H9 (cell line): ENCODE results near the gene CSMD2. TPM values are rescaled to one million over a fixed set of nuclear protein-coding genes. Genes with fewer than 3 reads are reported as not detected.

Experiments
- DNase-seq: peaks from one replicate; pipeline ENCODE4 v3.0.0-alpha.2; 2017
- H2AFZ ChIP-seq: one replicate; pipeline ENCODE4 v1.6.1; 2013; ENCODE audit warnings: mild to moderate bottlenecking, low read length, control low read depth, moderate library complexity
- H2AK5ac ChIP-seq: 2 replicates; pipeline ENCODE4 v1.6.1; 2013; ENCODE audit warnings: low read length, control low read depth, mixed read lengths; ENCODE audit not compliant: insufficient read length
- H2BK120ac ChIP-seq: one replicate; pipeline ENCODE4 v1.6.1; 2013; ENCODE audit warnings: low read depth, mild to moderate bottlenecking, low read length, control low read depth, inconsistent platforms; ENCODE audit not compliant: poor library complexity, severe bottlenecking
- H2BK12ac ChIP-seq: 2 replicates; pipeline ENCODE4 v1.6.1; 2013; ENCODE audit warnings: low read length, control low read depth, mixed read lengths, low read depth; ENCODE audit not compliant: insufficient read length
- H2BK15ac ChIP-seq: 2 replicates; pipeline ENCODE4 v1.6.1; 2013; ENCODE audit warnings: low read depth, low read length, control low read depth
- H2BK20ac ChIP-seq: one replicate; pipeline ENCODE4 v1.6.1; 2013; ENCODE audit warnings: low read depth, mild to moderate bottlenecking, low read length, control low read depth, inconsistent platforms; ENCODE audit not compliant: poor library complexity, severe bottlenecking
- H2BK5ac ChIP-seq: 2 replicates; pipeline ENCODE4 v1.6.1; 2013; ENCODE audit warnings: low read length, control low read depth, mixed read lengths; ENCODE audit not compliant: insufficient read length
- H3K14ac ChIP-seq: 2 replicates; pipeline ENCODE4 v1.6.1; 2013; ENCODE audit warnings: low read length, control low read depth; ENCODE audit not compliant: insufficient read depth
- H3K18ac ChIP-seq: 2 replicates; pipeline ENCODE4 v1.6.1; 2013; ENCODE audit warnings: low read depth, mild to moderate bottlenecking, mixed read lengths, low read length, control low read depth; ENCODE audit not compliant: insufficient read length
- H3K23ac ChIP-seq: 2 replicates; pipeline ENCODE4 v1.6.1; 2013; ENCODE audit warnings: low read length, control low read depth, mixed read lengths, low read depth; ENCODE audit not compliant: insufficient read length
- H3K23me2 ChIP-seq: 2 replicates; pipeline ENCODE4 v1.6.1; 2013; ENCODE audit warnings: low read depth, mild to moderate bottlenecking, mixed read lengths, low read length, control low read depth; ENCODE audit not compliant: insufficient read length, poor library complexity, severe bottlenecking
- H3K27ac ChIP-seq: 2 replicates; pipeline ENCODE4 v1.5.1; 2013; ENCODE audit warnings: low read length, control low read depth, mixed read lengths, low read depth; ENCODE audit not compliant: insufficient read length
- H3K27me3 ChIP-seq: 2 replicates; pipeline ENCODE4 v1.6.1; 2013; ENCODE audit warnings: low read length, control low read depth, inconsistent platforms; ENCODE audit not compliant: insufficient read depth
- H3K4ac ChIP-seq: 2 replicates; pipeline ENCODE4 v1.6.1; 2013; ENCODE audit warnings: low read depth, mild to moderate bottlenecking, control low read depth, inconsistent platforms, low read length, moderate library complexity
- H3K4me1 ChIP-seq: 2 replicates; pipeline ENCODE4 v1.6.1; 2013; ENCODE audit warnings: low read length, control low read depth, inconsistent platforms; ENCODE audit not compliant: insufficient read depth
- H3K4me2 ChIP-seq: 2 replicates; pipeline ENCODE4 v1.6.1; 2013; ENCODE audit warnings: low read length, control low read depth, mixed read lengths; ENCODE audit not compliant: insufficient read length, insufficient read depth
- H3K56ac ChIP-seq: 2 replicates; pipeline ENCODE4 v1.6.1; 2013; ENCODE audit warnings: low read depth, mild to moderate bottlenecking, mixed read lengths, low read length, control low read depth; ENCODE audit not compliant: insufficient read length
- H3K79me1 ChIP-seq: 2 replicates; pipeline ENCODE4 v1.6.1; 2013; ENCODE audit warnings: low read depth, mild to moderate bottlenecking, moderate library complexity, low read length, control low read depth, inconsistent platforms; ENCODE audit not compliant: insufficient read depth, poor library complexity, severe bottlenecking
- H3K79me2 ChIP-seq: 2 replicates; pipeline ENCODE4 v1.6.1; 2013; ENCODE audit warnings: low read length, control low read depth, inconsistent platforms; ENCODE audit not compliant: insufficient read depth
- H3K9ac ChIP-seq: 2 replicates; pipeline ENCODE4 v1.6.1; 2013; ENCODE audit warnings: low read length, control low read depth, mixed read lengths; ENCODE audit not compliant: insufficient read length; ENCODE audit errors: extremely low read depth
- H3K9me3 ChIP-seq: one replicate; pipeline ENCODE4 v1.6.1; 2013; ENCODE audit warnings: low read depth, low read length, inconsistent platforms; ENCODE audit not compliant: control insufficient read depth
- H3T11ph ChIP-seq: one replicate; pipeline ENCODE4 v1.6.1; 2013; ENCODE audit warnings: mild to moderate bottlenecking, low read length, control low read depth, inconsistent platforms
- H4K20me1 ChIP-seq: one replicate; pipeline ENCODE4 v1.6.1; 2013; ENCODE audit not compliant: control insufficient read depth, insufficient read length, insufficient read depth
- H4K5ac ChIP-seq: 2 replicates; pipeline ENCODE4 v1.6.1; 2013; ENCODE audit warnings: low read depth, mild to moderate bottlenecking, mixed read lengths, low read length, control low read depth; ENCODE audit not compliant: insufficient read length
- H4K8ac ChIP-seq: replicated peaks from 2 replicates; pipeline ENCODE4 v1.6.1; 2013; ENCODE audit warnings: low read length, control low read depth, mixed read lengths, low read depth; ENCODE audit not compliant: insufficient read length
- H4K91ac ChIP-seq: 2 replicates; pipeline ENCODE4 v1.6.1; 2013; ENCODE audit warnings: low read depth, mild to moderate bottlenecking, moderate library complexity, mixed read lengths, low read length, control low read depth; ENCODE audit not compliant: insufficient read length
- H3K27ac Mint-ChIP-seq, 3 experiments: 2 replicates in 2 of 3; 3 replicates in 1 of 3; pipeline ENCODE4 v1.8.0; 2020 to 2021; ENCODE audit warnings: mixed read lengths in 3 of 3, mild to moderate bottlenecking in 1 of 3, moderate library complexity in 1 of 3
- H3K27me3 Mint-ChIP-seq: 2 replicates; pipeline ENCODE4 v1.8.0; 2021; ENCODE audit warnings: low read depth, mild to moderate bottlenecking, moderate library complexity, mixed read lengths
- H3K36me3 Mint-ChIP-seq, 3 experiments: 2 replicates in 2 of 3; 3 replicates in 1 of 3; pipeline ENCODE4 v1.8.0; 2020 to 2021; ENCODE audit warnings: low read depth in 3 of 3, mixed read lengths in 3 of 3; ENCODE audit not compliant: insufficient read depth in 1 of 3
- H3K4me1 Mint-ChIP-seq, 2 experiments: 2 replicates each; pipeline ENCODE4 v1.8.0; 2020; ENCODE audit warnings: mixed read lengths in 2 of 2
- H3K4me3 Mint-ChIP-seq, 2 experiments: 2 replicates in 1 of 2; 3 replicates in 1 of 2; pipeline ENCODE4 v1.8.0; 2020 to 2021; ENCODE audit warnings: mild to moderate bottlenecking in 2 of 2, mixed read lengths in 2 of 2, moderate library complexity in 1 of 2
- H3K9me3 Mint-ChIP-seq, 2 experiments: 2 replicates in 1 of 2; 3 replicates in 1 of 2; pipeline ENCODE4 v1.8.0; 2020; ENCODE audit warnings: mild to moderate bottlenecking in 2 of 2, mixed read lengths in 2 of 2, moderate library complexity in 1 of 2
- WGBS: extraction: QIAGEN DNeasy Blood & Tissue Kit; methylation state at CpG from one replicate; pipeline ENCODE4 v1.1.7; 2013; ENCODE audit warnings: missing lambda C conversion rate, low lambda C conversion rate, mixed read lengths; ENCODE audit not compliant: insufficient read length; ENCODE audit errors: extremely low coverage; 5-methylcytosine and 5-hydroxymethylcytosine counted together
- total RNA-seq: library from RNA; stranded (reverse); gene quantifications from 2 replicates; pipeline ENCODE4 v1.2.1, GENCODE V29; 2021
- TF ChIP-seq, protein P1 (sequence below): fragments of 200-600 bp; sonication (generic); conservative IDR thresholded peaks from 3 replicates; pipeline ENCODE4 v1.8.0; 2021; ENCODE audit warnings: antibody characterized with exemption, mild to moderate bottlenecking

Gene CSMD2
- total RNA-seq, 1 experiment from 2014 or later, result 6.4 TPM

DNA sequence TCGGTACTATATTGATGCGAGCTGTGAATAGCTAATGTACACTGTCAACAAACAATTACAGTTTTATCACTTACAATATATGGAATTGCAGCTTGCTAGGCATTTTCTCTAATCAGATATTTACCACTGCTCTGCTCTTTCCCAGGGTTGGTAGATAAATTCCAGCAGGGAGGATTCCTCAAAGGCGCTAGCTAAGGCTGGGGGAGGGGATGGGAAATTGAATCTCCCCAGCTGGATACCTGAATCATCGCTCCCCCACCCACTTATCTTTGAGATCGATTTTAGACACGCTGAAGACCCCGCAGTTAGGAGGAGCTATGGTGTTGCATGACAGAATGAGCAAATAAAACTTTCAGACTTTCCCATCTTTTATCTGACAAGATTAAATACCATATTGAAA, 127.2 kb downstream of the CSMD2 start:
- Histone ChIP-seq H4K20me1 (no peaks in the 10 kb centered on the region), H3K4me2 (no peak overlapping the region)

More for the DNA sequence above, 127.2 kb downstream of the CSMD2 start:
- Histone ChIP-seq H4K5ac (no peak overlapping the region), H2BK15ac (no peak overlapping the region), H2BK20ac (no peak overlapping the region), H3K27ac (no peak overlapping the region), H3T11ph (no peak overlapping the region), H4K91ac (no peak overlapping the region), H4K8ac (no peak overlapping the region), H3K18ac (no peak overlapping the region), H3K79me1 (no peaks in the 10 kb centered on the region), H3K14ac (no peak overlapping the region), H3K4ac (no peak overlapping the region), H3K79me2 (no peaks in the 10 kb centered on the region), H3K9me3 (no peaks in the 10 kb centered on the region), H2AFZ (no peak overlapping the region), H3K23me2 (no peaks in the 10 kb centered on the region), H2AK5ac (no peak overlapping the region), H2BK120ac (no peak overlapping the region), H2BK5ac (no peak overlapping the region), H2BK12ac (no peak overlapping the region), H3K56ac (no peak overlapping the region), H3K9ac (no peak overlapping the region), H3K4me1 (peaks cover 8% of the 10 kb centered on the region; the same call in 1 of the 2 replicates), H3K27me3 (no peaks in the 10 kb centered on the region), H3K23ac (no peak overlapping the region)
- Mint-ChIP-seq H3K27ac (no peak overlapping the region), H3K36me3 (no peaks in the 10 kb centered on the region), H3K27me3 (no peaks in the 10 kb centered on the region), H3K4me3 (no peak overlapping the region), H3K9me3 (no peaks in the 10 kb centered on the region), H3K4me1 (peaks cover 3 to 7% of the 10 kb centered on the region in 2 experiments)
- no CpG with 5 or more reads among the region's 7 CpGs for WGBS
- DNase-seq, result no peak
- TF ChIP-seq, protein P1, sequence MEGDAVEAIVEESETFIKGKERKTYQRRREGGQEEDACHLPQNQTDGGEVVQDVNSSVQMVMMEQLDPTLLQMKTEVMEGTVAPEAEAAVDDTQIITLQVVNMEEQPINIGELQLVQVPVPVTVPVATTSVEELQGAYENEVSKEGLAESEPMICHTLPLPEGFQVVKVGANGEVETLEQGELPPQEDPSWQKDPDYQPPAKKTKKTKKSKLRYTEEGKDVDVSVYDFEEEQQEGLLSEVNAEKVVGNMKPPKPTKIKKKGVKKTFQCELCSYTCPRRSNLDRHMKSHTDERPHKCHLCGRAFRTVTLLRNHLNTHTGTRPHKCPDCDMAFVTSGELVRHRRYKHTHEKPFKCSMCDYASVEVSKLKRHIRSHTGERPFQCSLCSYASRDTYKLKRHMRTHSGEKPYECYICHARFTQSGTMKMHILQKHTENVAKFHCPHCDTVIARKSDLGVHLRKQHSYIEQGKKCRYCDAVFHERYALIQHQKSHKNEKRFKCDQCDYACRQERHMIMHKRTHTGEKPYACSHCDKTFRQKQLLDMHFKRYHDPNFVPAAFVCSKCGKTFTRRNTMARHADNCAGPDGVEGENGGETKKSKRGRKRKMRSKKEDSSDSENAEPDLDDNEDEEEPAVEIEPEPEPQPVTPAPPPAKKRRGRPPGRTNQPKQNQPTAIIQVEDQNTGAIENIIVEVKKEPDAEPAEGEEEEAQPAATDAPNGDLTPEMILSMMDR, result no peak
